ENCODE data around the gene TBCD.

TBCD gene

GRCh38 chr17:82859431-82860403 lies 107.9 kb downstream of the TBCD start:
- DNase-seq, result peak; percentile 47

DNA sequence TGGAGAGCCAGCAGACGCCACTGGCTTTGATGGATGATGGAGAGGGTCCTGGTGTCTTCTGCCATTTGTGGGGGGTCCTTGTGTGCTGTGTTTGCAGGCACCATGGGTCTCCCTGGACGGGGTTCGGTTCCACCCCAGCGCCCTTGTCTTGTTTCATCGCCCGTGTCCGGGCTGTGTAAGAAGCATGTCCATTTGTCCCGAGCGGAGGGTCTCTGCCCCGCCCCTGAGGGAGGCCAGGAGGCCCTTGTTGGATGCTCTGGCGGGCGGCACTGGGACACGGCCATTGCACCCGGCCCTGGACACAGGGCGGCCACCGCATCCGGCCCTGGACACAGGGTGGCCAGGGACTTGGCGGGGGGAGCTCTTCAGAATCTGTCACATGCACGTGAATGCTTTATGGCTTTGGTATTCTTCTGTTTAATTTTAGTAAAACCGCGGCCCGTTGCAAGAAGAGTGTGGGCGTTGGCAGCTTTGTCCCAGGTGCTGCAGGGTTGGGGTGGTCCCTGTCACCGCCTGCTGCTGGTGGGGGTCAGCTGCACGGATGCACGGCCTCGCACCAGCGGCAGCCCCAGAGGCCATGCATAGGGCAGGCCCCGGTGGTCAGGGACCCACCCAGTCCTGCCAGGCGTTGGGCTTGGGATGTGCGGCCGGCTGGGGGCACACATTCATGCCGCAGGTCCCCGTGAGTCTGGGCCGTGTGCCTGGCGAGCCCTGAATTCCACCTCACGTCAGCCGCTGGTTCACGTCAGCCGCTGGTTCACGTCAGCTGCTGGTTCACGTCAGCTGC lies 108.9 kb downstream of the TBCD start:
- no peak for DNase-seq

GRCh38 chr17:82861393-82861775 lies 109.5 kb downstream of the TBCD start:
- no peak for DNase-seq

DNA sequence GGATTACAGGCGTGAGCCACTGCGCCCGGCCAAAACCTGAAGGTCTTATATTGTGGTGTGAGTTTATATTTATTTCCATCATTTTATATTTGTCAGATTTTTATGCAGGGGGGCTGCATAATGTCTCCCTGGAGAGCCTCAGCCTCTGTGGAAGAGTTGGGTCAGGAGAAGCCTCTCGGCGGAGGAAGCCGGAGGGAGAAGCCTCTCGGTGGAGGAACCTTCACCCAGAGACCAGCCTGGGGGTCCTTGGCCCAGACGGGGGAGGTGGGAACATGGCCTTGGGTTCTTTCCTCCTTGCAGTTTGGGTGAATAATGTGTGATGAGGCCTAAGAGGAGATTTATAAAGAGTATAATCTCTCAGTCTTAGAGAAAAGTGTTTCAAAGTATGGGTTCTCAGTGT lies 110.3 kb downstream of the TBCD start:
- no peak for DNase-seq

- DNase-seq, result no peak
Measured at GRCh38 chr17:82862737-82863382, 111.0 kb downstream of the TBCD start.

GRCh38 chr17:82863383-82863940 lies 111.6 kb downstream of the TBCD start:
- no peak for DNase-seq

DNA sequence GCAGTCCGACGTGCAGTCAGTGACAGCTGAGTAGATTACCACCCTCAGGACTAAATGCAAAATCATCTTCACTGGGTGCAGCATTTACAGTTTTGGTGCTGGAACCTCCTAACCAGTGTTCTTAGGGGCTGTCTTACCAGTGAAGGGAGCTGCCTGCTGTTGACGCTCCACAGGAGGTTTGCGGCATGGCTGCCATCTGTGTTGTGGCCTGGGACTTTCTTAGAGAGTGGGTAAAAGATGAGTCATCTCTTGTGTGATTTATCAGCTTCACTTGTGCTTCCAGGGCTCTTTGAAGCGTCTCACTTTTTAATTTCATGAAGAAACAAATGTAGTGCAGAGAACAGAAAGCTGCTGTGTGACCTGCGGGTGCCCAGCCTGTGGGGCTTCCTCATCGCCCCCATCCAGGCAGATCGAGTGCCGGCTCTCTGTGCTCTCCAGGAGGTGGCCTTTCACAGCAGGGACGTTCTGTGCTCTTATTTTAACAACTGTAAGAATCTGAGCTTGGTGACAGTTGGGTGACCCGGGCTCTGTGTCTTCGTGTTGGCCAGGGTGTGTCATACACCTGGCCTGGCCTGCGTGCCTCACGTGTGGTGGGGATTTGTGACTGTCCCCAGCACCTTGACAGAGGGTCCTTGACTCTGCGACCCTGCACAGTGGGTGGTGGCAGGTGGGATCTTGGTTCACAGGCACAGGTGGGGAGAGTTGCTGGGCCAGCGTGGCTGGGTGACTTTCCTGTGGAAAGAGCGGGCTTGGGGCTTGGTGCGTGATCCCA lies 112.3 kb downstream of the TBCD start:
- DNase-seq, result peak; percentile 81

- no peak for DNase-seq
Measured at GRCh38 chr17:82864713-82865248, 112.9 kb downstream of the TBCD start.

- no peak for DNase-seq
Measured at GRCh38 chr17:82865274-82865673, 113.4 kb downstream of the TBCD start.

- DNase-seq, result no peak
Measured at GRCh38 chr17:82865774-82866395, 114.0 kb downstream of the TBCD start.

DNA sequence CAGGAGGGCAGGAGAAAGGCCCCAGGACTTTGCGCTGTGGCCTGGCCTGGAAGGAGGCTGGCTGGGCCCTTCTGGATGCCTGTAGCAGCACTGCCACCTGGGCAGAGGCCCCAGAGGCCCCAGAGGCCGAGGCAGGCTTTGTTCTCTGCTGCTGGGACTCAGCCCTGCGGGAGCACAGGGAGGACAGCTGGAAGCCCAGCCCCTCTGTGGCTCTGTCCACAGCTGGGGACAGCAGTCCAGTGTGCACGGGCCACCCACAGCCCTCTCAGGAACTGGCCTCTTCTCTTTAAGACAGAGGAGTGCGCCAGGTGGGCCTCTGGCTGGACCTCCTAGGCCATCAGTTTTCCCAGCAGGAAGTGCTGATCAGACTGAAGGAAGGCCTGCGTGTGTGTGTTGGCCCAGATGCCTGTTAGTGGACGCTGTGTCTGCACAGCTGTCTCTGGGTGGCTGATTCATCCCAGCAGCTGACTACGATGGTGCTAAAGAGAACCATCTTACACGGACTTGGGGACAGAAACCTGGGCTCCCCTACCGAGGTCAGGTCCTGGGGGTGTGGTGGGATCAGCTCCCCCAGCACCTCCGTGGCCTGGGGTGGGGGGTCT lies 114.8 kb downstream of the TBCD start:
- DNase-seq, result no peak

- no peak for DNase-seq
Measured at GRCh38 chr17:82867763-82868325, 116.0 kb downstream of the TBCD start.

DNA sequence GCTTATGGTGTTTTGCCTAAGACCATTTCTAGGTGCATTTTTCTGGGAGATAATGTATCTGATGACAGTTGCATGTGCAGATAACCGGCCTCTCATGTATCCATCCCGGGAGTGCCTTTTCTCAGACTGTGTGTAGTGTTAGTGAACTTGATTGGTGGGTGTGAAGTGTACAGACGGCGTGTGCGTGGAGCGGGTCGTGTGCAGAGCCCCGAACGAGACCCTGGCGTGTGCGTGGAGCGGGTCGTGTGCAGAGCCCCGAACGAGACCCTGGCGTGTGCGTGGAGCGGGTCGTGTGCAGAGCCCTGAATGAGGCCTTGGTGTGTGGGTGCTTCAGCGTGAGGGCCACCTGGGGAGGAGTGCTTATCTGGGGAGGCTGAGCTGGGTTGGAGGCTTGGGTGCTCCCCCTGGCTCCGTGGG lies 116.9 kb downstream of the TBCD start:
- no peak for DNase-seq

DNA sequence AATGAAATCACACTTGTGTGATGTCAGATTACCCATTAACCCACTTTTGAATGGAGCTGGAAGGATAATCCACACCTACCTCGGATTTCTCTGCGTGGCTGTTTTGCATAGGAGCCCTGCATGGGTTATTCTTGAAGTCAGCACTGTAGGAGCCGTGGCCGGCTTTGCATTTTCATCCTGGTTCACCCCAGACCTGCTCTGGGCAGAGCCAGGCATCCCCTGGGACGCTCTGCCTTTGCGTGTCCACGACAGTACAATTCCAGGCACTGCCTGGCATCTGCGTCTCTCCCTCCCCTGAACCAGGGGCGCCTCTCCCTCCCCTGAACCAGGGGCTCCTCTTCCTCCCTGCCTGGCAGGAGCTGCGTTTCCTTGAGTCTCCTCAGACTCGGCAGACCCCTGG lies 117.7 kb downstream of the TBCD start:
- DNase-seq, result no peak

GRCh38 chr17:82870091-82870491 lies 118.2 kb downstream of the TBCD start:
- no peak for DNase-seq

DNA sequence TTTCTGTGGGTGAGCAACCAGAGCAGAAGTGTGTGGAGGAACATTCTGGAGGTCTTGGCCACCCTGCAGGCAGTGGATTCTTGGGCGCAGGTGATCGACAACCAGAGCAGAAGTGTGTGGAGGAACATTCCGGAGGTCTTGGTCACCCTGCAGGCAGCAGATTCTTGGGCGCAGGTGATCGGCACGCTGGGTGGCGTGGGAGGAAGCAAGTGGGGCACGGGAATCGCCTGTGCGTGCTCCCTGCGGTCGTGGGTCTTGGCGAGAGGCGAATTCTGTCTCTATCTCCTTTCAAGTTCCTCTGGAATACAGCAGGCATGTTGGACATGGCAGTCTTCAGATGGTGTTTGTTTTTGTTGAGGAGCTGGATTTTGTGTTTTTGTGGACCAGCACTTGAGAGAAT lies 118.7 kb downstream of the TBCD start:
- no peak for DNase-seq

DNA sequence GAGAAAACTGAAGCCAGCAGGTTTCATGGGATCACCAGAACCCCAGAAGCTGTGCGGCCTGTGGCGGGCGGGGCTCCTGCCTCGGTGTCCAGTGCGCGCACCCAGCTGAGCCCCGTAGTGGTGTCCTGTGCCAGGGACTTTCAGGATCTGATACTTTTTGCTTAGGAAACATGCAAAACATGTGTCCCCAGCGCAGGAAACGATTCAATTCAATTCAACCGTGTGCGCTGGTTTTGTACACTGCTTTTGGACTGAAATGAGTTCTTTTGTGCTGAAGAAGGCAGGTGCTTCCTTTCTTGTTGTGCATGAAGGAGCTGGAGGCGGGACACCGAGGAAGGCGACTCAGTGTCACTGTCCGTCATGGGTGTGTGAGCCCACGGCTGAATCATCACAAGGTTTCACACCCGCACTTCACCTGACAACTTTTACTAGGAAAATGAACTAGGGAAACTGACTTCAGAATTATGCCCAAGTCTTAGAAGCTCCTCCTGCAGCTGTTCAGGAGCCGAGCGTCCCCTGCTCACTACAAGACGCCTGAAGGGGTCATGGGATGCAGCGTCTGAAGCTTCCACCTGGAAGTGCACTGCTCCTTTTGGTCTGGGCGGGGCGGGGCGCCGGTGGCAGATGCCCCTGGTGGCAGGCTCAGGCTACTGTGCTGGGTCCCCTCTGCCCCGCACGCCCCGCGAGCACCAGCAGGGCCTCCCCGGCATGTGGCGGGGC lies 119.4 kb downstream of the TBCD start:
- DNase-seq, result no peak

GRCh38 chr17:82871776-82872561 lies 120.1 kb downstream of the TBCD start:
- DNase-seq, result no peak

Data from effector CD4-positive, alpha-beta T cell (primary cell).